Mucosa of rectum (tissue), 2 donors: ENCODE data around the gene FOXN4.

ENCODE experiments used
- H3K27ac ChIP-seq, 2 donors: one replicate each; pipeline ENCODE4 v1.7.0; 2013; ENCODE audit warnings: inconsistent platforms in 2 of 2, low read depth in 2 of 2, low read length in 2 of 2
- H3K27me3 ChIP-seq, 2 donors: one replicate each; pipeline ENCODE4 v1.7.0; 2013; ENCODE audit warnings: low read length in 2 of 2; ENCODE audit not compliant: control insufficient read depth in 2 of 2, insufficient read depth in 2 of 2
- H3K36me3 ChIP-seq, 2 donors: one replicate each; pipeline ENCODE4 v1.7.0; 2013; ENCODE audit warnings: low read length in 2 of 2; ENCODE audit not compliant: control insufficient read depth in 2 of 2, insufficient read depth in 2 of 2
- H3K4me1 ChIP-seq, 2 donors: one replicate each; pipeline ENCODE4 v1.7.0; 2013; ENCODE audit warnings: low read length in 2 of 2, mild to moderate bottlenecking in 1 of 2; ENCODE audit not compliant: control insufficient read depth in 2 of 2, insufficient read depth in 2 of 2
- H3K4me3 ChIP-seq, 2 donors: one replicate each; pipeline ENCODE4 v1.7.0; 2013; ENCODE audit warnings: low read length in 2 of 2
- H3K9ac ChIP-seq, 2 donors: one replicate each; pipeline ENCODE4 v1.7.0; 2013; ENCODE audit warnings: low read length in 2 of 2, low read depth in 1 of 2, mild to moderate bottlenecking in 1 of 2
- H3K9me3 ChIP-seq, 2 donors: one replicate each; pipeline ENCODE4 v1.7.0; 2013; ENCODE audit warnings: low read length in 2 of 2; ENCODE audit not compliant: control insufficient read depth in 2 of 2
- donor health status: healthy.
- donor health status: Normal muscosa, but diverticular disease.

Gene FOXN4

GRCh38 chr12:109274381-109274780 is 34.7 kb downstream of the FOXN4 start:
- no peak overlapping the region for H3K4me3 ChIP-seq
- no peaks in the 10 kb centered on the region for H3K36me3 ChIP-seq
- peaks cover 0 to 4% of the 10 kb centered on the region in 2 donors for H3K4me1 ChIP-seq
- H3K9ac ChIP-seq, result no peak overlapping the region
- H3K27ac ChIP-seq, result no peak overlapping the region
- H3K27me3 ChIP-seq, result no peaks in the 10 kb centered on the region
- no peaks in the 10 kb centered on the region for H3K9me3 ChIP-seq

- Histone ChIP-seq H3K9ac (no peak overlapping the region), H3K4me3 (no peak overlapping the region), H3K9me3 (no peaks in the 10 kb centered on the region), H3K27me3 (no peaks in the 10 kb centered on the region), H3K4me1 (peaks cover 0 to 1% of the 10 kb centered on the region in 2 donors), H3K27ac (no peak overlapping the region), H3K36me3 (no peaks in the 10 kb centered on the region)
Measured at GRCh38 chr12:109273354-109273753, 35.7 kb downstream of the FOXN4 start.

- H3K27me3 ChIP-seq, result no peaks in the 10 kb centered on the region
Measured at GRCh38 chr12:109271418-109271817, 37.7 kb downstream of the FOXN4 start.

GRCh38 chr12:109270494-109270893 is 38.6 kb downstream of the FOXN4 start:
- Histone ChIP-seq H3K27ac (no peak overlapping the region), H3K4me3 (no peak overlapping the region), H3K27me3 (no peaks in the 10 kb centered on the region), H3K9me3 (no peaks in the 10 kb centered on the region), H3K9ac (no peak overlapping the region), H3K36me3 (peaks cover 9 to 15% of the 10 kb centered on the region in 2 donors), H3K4me1 (no peaks in the 10 kb centered on the region)

More at GRCh38 chr12:109271418-109271817, 37.7 kb downstream of the FOXN4 start:
- Histone ChIP-seq H3K9ac (no peak overlapping the region), H3K27ac (no peak overlapping the region), H3K9me3 (no peaks in the 10 kb centered on the region), H3K36me3 (peaks cover under 1 to 8% of the 10 kb centered on the region in 2 donors), H3K4me1 (no peaks in the 10 kb centered on the region), H3K4me3 (no peak overlapping the region)

GRCh38 chr12:109269428-109269827 is 39.7 kb downstream of the FOXN4 start:
- H3K4me3 ChIP-seq, result no peak overlapping the region
- H3K9ac ChIP-seq, result no peak overlapping the region
- H3K27me3 ChIP-seq, result no peaks in the 10 kb centered on the region
- H3K36me3 ChIP-seq, result peaks cover 17 to 24% of the 10 kb centered on the region in 2 donors
- no peak overlapping the region for H3K27ac ChIP-seq
- no peaks in the 10 kb centered on the region for H3K9me3 ChIP-seq
- H3K4me1 ChIP-seq, result peaks cover 0 to 2% of the 10 kb centered on the region in 2 donors

GRCh38 chr12:109268896-109269295 is 40.2 kb downstream of the FOXN4 start:
- Histone ChIP-seq H3K9me3 (no peaks in the 10 kb centered on the region), H3K36me3 (peaks cover 17 to 24% of the 10 kb centered on the region in 2 donors), H3K27ac (no peak overlapping the region), H3K4me3 (no peak overlapping the region), H3K27me3 (no peaks in the 10 kb centered on the region), H3K4me1 (peaks cover 0 to 3% of the 10 kb centered on the region in 2 donors), H3K9ac (no peak overlapping the region)

GRCh38 chr12:109267361-109267760 is 41.7 kb downstream of the FOXN4 start:
- Histone ChIP-seq H3K9me3 (no peaks in the 10 kb centered on the region), H3K36me3 (peaks cover 21 to 27% of the 10 kb centered on the region in 2 donors), H3K4me1 (peaks cover 0 to 3% of the 10 kb centered on the region in 2 donors)

GRCh38 chr12:109266106-109266879 is 42.8 kb downstream of the FOXN4 start:
- Histone ChIP-seq H3K9me3 (no peaks in the 10 kb centered on the region), H3K9ac (no peak overlapping the region), H3K36me3 (peaks cover 26 to 32% of the 10 kb centered on the region in 2 donors), H3K27ac (no peak overlapping the region), H3K27me3 (no peaks in the 10 kb centered on the region), H3K4me1 (peaks cover 0 to 3% of the 10 kb centered on the region in 2 donors), H3K4me3 (no peak overlapping the region)

More at GRCh38 chr12:109267361-109267760, 41.7 kb downstream of the FOXN4 start:
- Histone ChIP-seq H3K4me3 (no peak overlapping the region), H3K27ac (no peak overlapping the region), H3K9ac (no peak overlapping the region), H3K27me3 (no peaks in the 10 kb centered on the region)

GRCh38 chr12:109264943-109265650 is 44.0 kb downstream of the FOXN4 start:
- Histone ChIP-seq H3K4me3 (no peak overlapping the region), H3K9me3 (no peaks in the 10 kb centered on the region), H3K9ac (no peak overlapping the region), H3K36me3 (peaks cover 34 to 41% of the 10 kb centered on the region in 2 donors), H3K27ac (no peak overlapping the region), H3K4me1 (peaks cover 0 to 3% of the 10 kb centered on the region in 2 donors), H3K27me3 (no peaks in the 10 kb centered on the region)
